PC-3 (cell line): ENCODE data around the gene CALR.

Experiments used
- EZH2 ChIP-seq: fragments of 300-600 bp; sonication (generic); IDR thresholded peaks from one replicate; pipeline ENCODE4 v1.6.1; 2017; ENCODE audit warnings: antibody characterized with exemption, mild to moderate bottlenecking, low read length; ENCODE audit not compliant: unreplicated experiment
- TF ChIP-seq, protein P1 (sequence below): fragments of 300-600 bp; sonication (generic); conservative IDR thresholded peaks from 2 replicates; pipeline ENCODE4 v1.5.1; 2017; ENCODE audit warnings: antibody characterized with exemption, low read depth, mild to moderate bottlenecking, low read length

DNA sequence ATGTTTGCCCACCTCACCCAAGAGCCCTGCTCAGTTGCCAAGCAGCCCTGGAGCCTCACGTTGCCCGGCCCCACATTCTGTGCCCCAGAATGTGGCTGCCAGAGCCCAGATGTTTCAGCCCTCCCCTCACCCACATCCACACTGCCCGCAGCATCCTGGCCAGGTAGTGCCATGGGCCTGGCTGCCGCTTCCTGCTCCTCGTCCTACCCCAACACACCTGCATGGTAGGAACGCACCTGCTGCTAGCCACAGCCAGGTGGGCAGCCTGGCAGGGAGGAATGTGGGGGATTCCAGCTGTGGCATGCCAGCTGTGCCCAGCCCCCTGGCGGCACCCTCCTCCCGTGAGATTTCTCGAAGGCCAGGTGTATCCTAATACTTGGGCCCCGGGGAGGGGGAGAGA lies 49.4 kb downstream of the CALR start:
- TF ChIP-seq, protein P1, sequence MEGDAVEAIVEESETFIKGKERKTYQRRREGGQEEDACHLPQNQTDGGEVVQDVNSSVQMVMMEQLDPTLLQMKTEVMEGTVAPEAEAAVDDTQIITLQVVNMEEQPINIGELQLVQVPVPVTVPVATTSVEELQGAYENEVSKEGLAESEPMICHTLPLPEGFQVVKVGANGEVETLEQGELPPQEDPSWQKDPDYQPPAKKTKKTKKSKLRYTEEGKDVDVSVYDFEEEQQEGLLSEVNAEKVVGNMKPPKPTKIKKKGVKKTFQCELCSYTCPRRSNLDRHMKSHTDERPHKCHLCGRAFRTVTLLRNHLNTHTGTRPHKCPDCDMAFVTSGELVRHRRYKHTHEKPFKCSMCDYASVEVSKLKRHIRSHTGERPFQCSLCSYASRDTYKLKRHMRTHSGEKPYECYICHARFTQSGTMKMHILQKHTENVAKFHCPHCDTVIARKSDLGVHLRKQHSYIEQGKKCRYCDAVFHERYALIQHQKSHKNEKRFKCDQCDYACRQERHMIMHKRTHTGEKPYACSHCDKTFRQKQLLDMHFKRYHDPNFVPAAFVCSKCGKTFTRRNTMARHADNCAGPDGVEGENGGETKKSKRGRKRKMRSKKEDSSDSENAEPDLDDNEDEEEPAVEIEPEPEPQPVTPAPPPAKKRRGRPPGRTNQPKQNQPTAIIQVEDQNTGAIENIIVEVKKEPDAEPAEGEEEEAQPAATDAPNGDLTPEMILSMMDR = no peak
- no peak for TF ChIP-seq EZH2
